Activated CD8-positive, alpha-beta memory T cell treated with anti-CD3 and anti-CD28 coated beads, Interleukin-2, amount 50 U/mL, for 4 hours (primary cell): ENCODE results near the gene CCDC188.
"Not testable (repeated sequence)": the region's sequence is repeated elsewhere in the genome, so short reads cannot be mapped to it uniquely, and the experiment has no call there.

ENCODE experiments used
- DNase-seq: peaks from one replicate; pipeline ENCODE4 v3.0.0-alpha.2; 2020

The CCDC188 gene

DNA sequence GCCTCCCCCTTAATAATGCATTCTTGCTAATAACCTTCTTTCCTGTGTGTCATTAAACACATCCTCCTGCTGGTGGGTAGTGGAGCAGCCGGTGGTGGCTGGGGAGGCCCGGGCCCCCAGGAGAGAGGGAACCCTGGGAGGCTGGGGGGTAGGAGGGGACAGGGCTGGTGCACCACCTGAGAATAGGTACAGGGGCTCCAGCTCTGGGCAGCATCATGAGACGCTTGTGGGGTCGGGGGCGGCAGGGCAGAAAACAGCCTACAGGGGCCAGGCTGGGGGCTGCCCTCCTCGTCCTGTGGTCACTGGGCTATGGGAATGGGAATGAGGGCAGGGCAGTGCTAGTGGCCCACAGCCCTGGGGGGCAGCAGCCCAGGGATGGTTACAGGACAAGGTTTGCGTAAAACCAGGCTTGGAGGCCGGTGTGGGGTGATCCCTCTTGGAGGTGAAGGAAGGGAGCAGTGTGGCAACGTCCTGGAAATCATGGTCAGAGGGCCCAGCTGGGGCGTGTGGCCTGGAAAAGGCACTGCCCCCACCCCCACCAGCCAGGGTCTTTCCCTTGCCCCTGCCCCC lies 18.5 kb upstream of the CCDC188 start:
- DNase-seq = no peak

DNA sequence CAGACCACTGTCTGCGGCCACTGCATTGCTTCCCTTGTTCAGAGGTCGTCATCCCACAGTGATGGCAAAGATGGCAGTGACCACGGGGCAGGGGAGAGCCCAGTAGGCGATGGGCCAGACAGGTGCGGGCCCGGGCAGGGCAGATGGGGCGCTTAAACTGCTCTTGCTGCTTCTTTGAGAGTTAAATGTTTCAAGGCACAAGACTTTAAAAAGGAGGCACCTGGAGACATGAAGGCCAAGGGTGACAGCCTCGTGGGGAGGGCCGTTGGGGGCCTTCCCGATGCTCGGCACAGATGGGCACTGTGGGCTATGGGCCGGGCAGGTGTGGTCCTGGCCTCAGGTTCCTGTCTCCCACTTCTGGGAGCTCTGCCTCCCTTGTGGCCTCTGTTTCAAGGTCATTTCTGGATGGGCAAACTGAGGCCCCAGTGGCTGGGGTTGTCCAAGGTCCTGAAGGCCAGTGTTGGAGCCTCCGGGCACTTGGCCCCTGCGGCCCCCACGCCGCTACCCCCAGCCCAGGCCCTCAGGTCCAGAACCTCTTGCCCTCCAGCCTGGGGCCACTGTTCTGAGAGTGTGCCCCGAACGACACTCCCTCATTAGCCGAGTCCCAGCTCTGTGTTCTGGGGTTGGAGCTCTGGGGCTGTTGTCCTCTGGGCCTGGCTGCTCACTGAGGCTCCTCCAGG lies 16.9 kb upstream of the CCDC188 start:
- DNase-seq = no peak

DNA sequence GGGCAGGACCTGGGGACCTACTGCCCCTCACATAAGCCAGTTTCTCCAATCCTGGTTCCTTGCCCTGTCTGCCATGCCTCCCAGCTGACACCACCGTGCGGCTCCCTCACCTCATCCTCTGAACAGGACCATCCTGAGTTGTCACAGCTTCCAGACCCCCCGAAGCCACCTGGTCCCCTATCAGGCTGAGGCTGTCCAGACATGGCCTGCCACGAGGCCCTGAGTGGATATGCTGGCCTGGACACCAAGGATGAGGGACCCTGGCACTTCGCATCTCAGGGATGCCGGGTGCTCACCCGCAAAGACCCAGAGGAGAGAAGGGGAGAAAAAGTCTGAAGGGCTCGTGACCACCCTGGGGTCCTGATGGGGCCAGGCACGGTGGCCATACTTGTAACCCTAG lies 15.8 kb upstream of the CCDC188 start:
- no peak for DNase-seq

DNA sequence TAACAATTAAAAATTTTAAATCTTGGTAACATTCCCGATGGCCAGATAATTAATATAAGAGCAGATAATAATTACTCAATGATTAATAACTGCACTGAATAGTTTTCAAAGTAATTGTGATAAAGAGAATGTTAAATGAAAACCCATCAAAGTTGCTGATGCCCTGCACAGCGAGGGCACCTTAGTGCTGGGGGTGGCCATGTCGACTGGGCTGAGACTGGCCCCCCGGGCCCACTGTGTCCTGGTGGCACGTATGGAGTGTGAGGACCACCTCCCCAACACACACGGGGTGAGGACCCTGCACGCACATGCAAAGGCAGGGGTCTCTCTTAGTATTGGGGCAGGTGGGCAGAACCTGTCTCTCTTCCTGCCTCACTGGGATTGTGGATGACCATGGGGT lies 15.1 kb upstream of the CCDC188 start:
- no peak for DNase-seq

DNA sequence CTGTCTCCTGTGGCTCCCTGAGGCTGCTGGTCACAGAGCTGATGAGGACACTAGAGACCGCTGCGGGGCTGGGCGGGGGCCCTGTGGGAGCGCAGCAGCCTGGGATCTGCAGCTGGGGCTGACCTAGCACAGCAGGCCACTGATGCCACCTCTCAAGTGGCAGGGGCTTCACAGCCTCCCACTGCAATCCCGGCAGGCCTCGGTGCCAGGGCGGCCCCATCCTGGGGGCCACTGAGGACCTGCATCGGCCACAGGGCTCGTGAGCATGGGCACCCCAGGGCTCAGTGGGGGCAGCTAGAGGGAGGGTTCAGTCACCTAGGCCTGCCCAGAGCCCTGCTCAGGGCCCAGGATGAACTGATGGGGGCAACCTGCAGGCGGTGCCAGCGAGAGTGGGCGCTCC lies 14.6 kb upstream of the CCDC188 start:
- no peak for DNase-seq

DNA sequence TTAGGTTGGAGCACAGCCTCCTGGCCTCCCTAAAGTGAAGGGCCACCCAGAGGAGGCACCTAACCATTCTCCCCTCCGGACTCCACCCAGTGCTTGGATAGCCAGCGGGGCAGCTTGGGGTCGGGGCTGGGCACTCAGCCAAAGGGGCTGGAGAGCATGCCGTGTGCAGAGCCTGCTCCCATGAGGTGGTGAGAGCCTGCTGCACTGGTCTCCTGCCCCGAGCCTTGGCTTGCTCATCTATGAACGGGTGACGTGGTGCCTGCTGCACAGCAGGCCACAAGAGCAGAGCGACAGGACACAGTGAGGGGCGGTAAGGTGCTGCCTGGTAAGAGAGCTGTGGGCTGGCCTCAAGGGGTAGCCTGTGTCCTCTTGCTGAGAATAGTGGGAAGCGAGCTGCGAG lies 14.0 kb upstream of the CCDC188 start:
- no peak for DNase-seq

DNA sequence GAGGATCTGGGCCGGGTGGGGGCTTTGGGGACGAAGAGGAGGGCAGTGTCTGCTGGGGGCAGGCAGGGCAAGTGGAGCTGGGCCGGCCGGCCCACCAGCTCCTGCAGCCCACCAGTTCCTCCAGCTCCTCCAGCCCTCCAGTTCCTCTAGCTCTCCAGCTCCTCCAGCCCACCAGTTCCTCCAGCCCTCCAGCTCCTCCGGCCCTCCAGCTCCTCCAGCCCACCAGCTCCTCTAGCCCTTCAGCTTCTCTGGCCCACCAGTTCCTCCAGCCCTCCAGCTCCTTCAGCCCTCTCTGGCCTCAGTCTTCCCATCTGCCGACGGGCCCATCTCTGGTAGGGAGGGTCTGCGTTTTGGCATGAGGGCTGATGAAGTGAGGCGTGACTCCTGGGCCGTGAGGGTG lies 9.2 kb upstream of the CCDC188 start:
- DNase-seq = no peak

DNA sequence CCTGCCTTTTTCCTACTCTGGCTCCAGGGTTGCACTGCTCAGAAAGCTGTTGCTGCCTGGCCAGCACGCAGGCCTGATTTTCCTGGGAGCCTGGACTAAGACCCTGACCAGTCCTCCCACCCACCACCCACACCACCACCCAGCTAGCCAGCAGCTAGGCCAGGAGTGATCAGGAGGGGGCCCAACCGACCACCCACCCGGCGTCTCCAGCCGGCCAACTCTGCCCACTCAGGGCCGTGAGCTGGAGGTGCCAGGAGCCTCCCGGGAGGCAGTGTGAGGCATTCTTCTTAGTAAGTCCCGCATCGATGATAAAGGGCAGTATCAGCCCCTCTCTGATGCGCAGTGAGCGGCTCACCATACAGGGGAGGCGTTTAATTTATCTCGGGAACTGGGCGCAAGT lies 8.7 kb upstream of the CCDC188 start:
- DNase-seq = not testable (repeated sequence)

DNA sequence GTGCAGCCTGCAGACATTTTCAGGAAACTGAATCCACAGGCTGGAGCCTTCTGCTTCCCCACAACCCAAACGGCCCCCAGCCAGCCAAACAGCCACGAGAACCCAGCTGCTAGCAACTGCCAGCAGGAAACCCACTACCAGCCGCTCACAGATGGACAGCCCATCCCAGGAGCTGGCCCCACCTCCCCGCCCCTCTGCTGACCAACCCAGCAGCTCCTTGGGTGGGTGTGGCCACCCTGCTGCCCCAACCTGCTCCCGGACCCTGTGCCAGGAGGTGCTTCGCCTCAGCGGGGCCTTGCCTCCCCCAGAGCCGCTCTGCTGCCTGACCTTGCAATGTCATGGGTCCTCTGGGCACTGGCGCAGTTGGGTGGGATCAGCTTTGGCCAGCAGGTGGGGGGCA lies 8.2 kb upstream of the CCDC188 start:
- DNase-seq = no peak

DNA sequence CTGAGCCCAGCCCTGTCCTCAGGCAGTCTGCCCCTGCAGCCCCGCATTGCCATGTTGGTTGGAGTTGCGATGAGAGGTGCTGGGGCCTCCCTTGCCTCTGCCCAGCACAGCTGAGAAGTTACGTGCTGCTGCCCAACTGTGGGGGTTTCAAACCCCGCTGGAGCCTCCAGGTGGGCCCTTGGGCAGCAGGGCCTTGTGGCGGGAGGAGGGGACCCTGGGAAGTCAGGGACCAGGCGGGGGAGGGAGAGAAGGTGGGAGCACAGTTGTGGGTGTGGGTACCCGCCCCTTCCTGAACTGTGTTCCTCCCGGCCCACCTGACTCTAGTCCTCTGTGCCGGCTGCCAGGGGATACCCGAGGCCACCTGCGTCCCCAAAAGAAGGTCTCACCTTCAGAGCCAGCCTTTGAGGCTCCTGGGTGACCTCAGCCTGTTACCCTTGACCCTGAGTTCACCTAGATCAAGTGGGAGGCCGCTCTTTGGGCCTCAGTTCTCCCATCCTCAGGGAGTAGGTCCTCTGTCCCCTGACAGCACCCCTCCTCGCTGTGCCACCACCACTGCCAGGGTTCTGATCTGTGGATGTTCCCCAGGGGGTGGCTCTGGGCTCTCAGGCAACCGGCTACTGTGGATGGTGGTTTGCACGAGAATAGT lies 7.7 kb upstream of the CCDC188 start:
- no peak for DNase-seq

DNA sequence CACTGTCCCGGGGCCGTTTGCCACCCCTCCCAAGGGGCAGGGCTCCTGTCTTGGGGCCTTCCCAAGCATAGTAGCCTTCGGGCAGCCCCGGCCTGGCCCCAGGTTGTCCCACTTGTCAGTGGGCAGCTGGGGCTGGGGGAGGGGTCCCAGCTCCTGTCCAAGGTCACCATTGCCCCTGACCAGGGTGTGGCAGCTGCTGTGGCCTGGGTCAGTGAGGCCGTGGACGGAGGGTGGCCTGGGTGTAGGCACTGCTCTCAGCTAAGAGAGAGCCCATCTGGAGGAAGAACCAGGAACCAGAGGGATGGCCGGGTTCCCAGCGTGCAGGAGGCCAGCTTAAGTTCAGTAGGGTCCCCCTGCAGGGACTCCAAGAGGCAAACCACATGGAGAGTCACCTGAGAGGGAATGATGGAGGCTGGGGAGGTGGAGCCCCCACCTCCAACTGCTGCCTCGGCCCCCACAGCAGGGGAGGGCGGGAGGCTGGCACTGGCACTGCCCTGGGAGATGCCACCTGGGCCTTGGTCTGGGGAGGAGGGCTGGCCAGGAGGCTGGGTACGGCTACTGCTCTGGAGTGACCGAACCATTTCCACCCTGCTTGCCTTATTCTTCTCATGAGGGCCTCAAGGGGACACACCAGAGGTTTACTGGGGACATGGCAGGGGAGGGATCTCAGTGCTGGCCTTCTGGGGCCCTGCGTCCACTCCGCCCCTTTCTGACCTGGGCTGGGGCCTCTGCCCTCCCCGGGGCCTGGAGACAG lies 6.8 kb upstream of the CCDC188 start:
- no peak for DNase-seq

DNA sequence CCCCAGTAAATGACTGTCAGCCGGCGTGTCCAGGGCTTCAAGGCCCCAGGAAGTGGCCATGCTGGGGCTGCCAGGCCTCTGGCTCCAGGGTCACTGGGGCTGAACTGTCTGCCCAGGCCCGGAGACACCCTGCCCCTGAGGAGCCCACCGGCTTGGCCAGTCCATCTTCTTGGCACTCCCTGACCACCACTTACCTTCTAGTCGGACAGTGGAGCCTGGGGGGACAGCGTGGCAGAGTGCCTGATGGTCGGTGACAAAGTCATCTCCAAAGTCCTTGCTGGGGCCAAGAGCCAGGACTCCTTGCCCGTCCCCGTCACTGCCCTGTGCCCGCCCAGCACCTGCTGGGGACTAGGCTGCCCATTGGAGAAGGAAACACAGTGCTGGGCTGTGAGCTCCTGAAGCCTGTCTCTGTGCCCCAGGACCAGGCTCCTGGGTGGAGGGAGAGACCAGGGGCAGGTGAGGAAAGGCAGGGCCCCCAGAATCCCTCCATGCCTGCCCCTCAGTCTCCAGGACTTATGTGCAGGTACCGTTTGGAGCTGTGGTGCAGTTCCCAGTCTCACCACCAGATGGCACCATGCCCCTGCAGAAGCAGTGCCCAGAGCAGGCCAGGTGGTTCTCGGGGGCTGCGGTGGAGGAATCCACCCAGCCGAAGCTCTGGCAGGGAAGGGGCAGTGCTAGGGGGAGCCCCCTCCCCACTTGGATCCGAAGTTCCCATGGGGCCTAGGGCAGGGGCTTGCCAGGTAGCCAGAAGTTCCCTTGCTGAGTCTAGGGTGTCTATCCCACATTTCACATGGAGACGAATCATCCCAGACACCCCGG lies 6.0 kb upstream of the CCDC188 start:
- peak; percentile 93 for DNase-seq

DNA sequence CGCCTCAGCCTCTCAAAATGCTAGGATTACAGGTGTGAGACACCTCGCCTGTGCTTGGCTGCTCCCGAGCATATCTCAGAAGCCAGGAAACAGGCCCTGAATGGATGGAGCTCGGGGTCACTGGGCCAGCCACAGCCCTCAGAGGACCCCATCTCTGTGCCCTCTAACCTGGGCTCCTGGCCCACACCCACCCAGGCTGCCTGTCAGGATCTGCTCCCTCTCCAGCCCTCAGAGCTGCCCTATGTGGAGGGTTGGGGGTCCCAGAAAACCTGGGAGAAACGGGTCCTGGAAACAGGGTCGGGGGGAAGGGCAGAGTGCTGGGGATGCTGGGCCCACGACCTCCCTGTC lies 5.2 kb upstream of the CCDC188 start:
- no peak for DNase-seq

DNA sequence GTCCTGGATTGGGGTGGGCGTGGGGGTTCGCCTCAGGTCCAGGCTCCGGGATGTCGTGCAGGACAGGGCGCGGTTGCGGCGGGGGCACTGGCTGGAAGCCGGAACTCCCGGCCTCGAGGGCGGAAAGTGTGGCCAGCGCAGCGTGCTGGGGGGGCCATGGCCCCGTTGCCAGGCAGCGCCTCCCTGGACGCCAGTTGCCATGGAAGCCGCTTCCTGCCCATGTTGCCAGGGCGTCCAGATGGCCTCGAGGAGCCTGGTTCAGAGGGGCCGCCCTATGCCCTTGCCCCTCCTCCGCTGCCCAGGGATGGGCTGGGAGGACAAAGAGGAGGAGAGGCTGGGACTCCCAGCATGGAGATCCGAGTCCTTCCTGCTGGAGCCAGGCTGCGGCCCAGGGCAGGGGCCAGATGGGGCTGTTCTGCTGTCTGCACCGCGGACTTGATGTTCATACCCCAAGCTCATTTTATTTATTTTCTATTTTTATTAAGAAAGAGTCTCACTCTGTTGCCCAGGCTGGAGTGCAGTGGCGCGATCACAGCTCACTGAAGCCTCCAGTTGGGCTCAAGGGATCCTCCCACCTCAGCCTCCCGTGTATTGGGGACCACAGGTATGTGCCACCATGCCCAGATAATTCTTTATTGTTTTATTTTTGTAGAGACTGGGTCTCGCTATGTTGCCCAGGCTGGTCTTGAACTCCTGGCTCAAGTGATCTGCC lies 4.6 kb upstream of the CCDC188 start:
- no peak for DNase-seq

DNA sequence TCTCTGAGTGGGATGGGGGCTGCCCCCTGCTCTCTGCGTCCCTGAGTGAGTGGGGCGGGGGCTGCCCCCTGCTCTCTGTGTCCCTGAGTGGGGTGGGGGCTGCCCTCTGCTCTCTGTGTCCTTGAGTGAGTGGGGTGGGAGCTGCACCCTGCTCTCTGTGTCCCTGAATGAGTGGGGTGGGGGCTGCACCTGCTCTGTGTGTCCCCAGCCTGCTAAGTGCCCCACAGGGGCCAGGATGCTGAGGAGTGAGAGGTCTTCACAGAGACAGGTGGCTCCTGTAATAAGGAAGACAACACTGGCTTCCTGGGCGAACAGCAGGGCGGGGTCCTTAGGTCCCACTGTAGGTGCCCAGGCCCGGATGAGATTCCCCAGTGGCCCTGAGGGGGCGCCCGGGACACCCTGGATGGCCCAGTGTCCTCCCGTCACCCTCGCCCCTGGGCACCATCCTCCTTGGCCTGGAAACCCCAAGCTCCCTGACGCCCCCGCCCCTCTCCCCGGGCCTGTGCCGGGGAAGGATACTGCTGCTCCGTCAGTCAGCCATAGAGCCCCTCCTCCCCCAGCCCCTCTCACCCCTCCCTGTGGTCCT lies 3.8 kb upstream of the CCDC188 start:
- DNase-seq = no peak

DNA sequence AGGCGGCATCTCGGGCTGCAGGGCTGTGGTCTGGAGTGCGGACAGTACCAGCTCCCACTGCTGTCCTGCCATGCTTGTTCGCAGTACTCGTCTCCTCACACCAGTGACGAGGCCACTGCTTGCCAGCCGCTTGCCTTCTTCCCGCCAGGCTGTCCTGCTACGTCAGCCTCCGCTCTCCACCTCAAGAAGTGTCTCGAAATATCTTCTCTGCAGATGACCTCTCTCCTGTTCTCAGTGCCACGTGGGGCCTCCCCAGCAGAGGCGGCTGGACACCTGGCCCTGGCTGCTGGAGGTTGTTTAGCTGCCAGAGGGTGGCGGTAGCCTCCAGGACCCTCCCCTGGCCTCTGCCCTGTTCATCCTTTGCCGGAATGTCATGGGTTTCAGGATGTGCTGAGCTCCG lies 3.1 kb upstream of the CCDC188 start:
- no peak for DNase-seq

DNA sequence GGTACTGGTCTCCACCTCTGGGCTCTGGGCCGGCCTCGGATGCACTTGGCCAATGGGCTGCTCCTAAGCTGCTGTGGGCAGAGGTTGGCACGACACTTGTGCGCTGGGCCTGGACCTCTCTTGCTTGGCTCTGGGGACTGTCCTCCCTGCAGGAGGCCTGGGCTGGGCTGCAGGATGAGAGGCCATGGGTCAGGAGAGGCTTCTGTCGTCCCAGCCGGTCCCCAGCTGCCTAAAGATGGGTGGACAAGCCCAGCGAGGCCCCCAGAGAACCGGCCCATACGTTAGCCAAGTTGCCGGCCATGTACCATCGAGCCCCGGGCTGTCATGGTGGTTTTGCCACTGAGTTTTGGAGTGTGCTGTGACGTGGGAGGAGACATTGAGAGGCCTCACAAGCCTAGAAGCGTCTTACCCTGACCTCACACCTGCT lies 1.6 kb upstream of the CCDC188 start:
- DNase-seq = no peak

DNA sequence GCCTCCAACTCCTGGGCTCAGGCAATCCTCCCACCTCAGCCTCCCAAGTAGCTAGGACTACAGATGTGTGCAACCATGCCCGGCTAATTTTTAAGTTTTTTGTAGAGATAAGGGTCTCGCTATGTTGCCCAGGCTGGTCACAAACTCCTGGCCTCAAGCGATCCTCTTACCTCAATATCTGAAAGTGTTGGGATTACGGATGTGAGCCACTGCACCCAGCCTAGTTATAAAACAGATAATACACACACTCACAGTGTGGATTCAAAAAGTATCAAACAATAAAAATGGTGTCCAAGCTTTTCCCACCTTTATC lies 377 bp upstream of the CCDC188 start:
- no peak for DNase-seq

DNA sequence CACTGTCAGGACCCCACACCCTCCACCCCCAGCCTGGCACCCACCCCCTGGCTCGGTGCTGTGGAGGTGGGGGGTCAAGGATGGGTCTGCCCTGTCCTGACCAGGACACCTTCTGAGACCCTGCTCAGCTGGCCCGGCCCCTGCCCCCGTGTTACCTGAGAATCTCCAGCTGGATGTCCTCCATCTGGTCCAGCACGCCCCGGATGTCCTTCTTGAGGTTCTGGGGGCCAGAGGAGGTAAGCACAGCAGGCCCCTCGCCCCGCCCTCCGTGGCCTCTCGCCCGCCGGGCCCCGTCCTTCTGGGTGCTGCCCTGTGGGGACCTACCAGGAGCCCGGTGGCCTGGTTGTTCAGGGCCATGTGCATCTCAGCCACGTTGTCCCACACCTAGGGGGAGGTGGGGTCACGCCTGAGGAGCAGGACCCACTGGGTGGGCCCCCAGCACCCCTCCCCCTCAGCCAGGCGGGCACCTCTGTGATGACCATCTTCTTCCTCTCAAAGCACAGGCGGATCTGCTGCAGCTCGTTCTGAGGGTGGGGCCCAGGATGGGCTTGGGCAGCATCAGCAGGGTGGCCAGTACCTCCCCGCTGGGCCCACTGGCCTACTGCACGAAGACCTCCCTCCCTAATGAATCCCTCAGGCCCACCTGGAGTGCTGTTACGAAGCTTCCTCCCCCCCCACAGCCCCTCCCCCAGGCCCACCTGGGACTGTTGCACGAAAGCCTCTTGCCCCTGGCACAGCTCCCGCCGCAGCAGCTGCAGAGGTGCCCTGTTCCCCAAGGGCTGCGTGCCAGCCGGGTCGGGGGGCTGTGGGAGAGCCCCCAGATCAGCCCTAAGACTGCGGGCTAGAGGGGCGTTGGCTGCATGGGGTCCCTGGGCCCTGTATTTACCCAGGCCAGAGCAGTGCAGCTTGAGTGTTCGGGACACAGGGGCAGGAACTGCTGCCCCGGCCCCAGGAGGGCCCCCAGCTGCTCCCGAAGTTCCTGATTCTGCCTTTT lies 1.3 kb downstream of the CCDC188 start:
- DNase-seq = no peak

DNA sequence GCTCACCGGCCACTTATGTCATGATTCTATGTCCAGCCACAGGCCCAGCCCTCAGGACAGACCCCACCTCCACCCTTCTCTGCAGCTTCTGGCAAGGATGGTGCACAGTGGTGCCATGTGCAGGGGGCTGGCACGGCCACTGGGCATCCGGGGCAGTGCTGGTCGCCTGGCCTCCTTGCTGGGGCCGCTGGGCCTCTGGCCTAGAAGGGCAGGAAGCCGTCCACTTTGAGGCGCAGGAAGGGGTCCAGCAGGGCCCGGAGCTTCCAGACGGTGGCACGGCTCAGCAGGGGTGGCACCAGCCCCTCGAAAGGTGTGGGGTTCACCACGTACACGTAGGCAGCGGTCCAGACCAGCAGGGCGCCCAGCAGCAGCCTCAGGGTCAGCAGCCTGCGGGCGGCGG lies 2.4 kb downstream of the CCDC188 start:
- DNase-seq = no peak
